Measurements from ENCODE around the gene S100B. TPM values are rescaled to one million over a fixed set of nuclear protein-coding genes. Genes with fewer than 3 reads are reported as not detected.

The S100B gene
- total RNA-seq, 1 donor from 2014 or later: not detected

- no peaks in the 10 kb centered on the region for H3K27me3 Mint-ChIP-seq
- peaks cover 24% of the 10 kb centered on the region for H3K4me1 Mint-ChIP-seq (ENCODE audit: low read depth)
- no peak for DNase-seq (ENCODE audit: low spot score, unreplicated experiment)
- no peak for TF ChIP-seq CTCF (IDR thresholded peaks at IDR 0.05; ENCODE audit: unreplicated experiment)
- no peak overlapping the region for H3K27ac Mint-ChIP-seq
- no peak overlapping the region for H3K4me3 Mint-ChIP-seq (ENCODE audit: low read depth)
- no peaks in the 10 kb centered on the region for H3K9me3 Mint-ChIP-seq (ENCODE audit: low read depth)
- peaks cover 10% of the 10 kb centered on the region for H3K36me3 Mint-ChIP-seq (ENCODE audit: insufficient read depth)
Observed at GRCh38 chr21:46637952-46638746, 33.3 kb upstream of the S100B start.

- Mint-ChIP-seq H3K9me3 (ENCODE audit: low read depth) (no peaks in the 10 kb centered on the region), H3K36me3 (ENCODE audit: insufficient read depth) (peaks cover 8% of the 10 kb centered on the region), H3K4me1 (ENCODE audit: low read depth) (peaks cover 24% of the 10 kb centered on the region), H3K27me3 (no peaks in the 10 kb centered on the region), H3K4me3 (ENCODE audit: low read depth) (peak overlapping the region; percentile 95), H3K27ac (no peak overlapping the region)
- TF ChIP-seq CTCF (IDR thresholded peaks at IDR 0.05; ENCODE audit: unreplicated experiment): no peak
- no peak for DNase-seq (ENCODE audit: low spot score, unreplicated experiment)
Observed at GRCh38 chr21:46636550-46637285, 31.8 kb upstream of the S100B start.

- Mint-ChIP-seq H3K4me3 (ENCODE audit: low read depth) (peak overlapping the region; percentile 95), H3K27ac (peak overlapping the region; percentile 98), H3K36me3 (ENCODE audit: insufficient read depth) (peaks cover 6% of the 10 kb centered on the region), H3K9me3 (ENCODE audit: low read depth) (no peaks in the 10 kb centered on the region), H3K27me3 (peaks cover 3% of the 10 kb centered on the region), H3K4me1 (ENCODE audit: low read depth) (peaks cover 24% of the 10 kb centered on the region)
- DNase-seq (ENCODE audit: low spot score, unreplicated experiment): no peak
- TF ChIP-seq CTCF (IDR thresholded peaks at IDR 0.05; ENCODE audit: unreplicated experiment): no peak
Observed at GRCh38 chr21:46636181-46636512, 31.3 kb upstream of the S100B start.

GRCh38 chr21:46635324-46636180 lies 30.7 kb upstream of the S100B start, which contains the start of gene PRMT2:
TSS of gene PRMT2 (plus strand) at chr21:46635674. CDS start at chr21:46636952, 1,278 bp downstream.
- Mint-ChIP-seq H3K27ac (peak within 1 kb of the TSS; percentile 98), H3K4me3 (ENCODE audit: low read depth) (peak within 1 kb of the TSS; percentile 95), H3K27me3 (peaks cover 4% of the 10 kb centered on the region), H3K4me1 (ENCODE audit: low read depth) (peaks cover 24% of the 10 kb centered on the region), H3K9me3 (ENCODE audit: low read depth) (no peaks in the 10 kb centered on the region), H3K36me3 (ENCODE audit: insufficient read depth) (peaks cover 2% of the 10 kb centered on the region)
- peak; percentile 99 for DNase-seq (ENCODE audit: low spot score, unreplicated experiment)
- no peak for TF ChIP-seq CTCF (IDR thresholded peaks at IDR 0.05; ENCODE audit: unreplicated experiment)

GRCh38 chr21:46634966-46635323 lies 30.1 kb upstream of the S100B start:
- Mint-ChIP-seq H3K4me1 (ENCODE audit: low read depth) (peaks cover 24% of the 10 kb centered on the region), H3K36me3 (ENCODE audit: insufficient read depth) (peaks cover 1% of the 10 kb centered on the region), H3K27me3 (peaks cover 4% of the 10 kb centered on the region), H3K9me3 (ENCODE audit: low read depth) (no peaks in the 10 kb centered on the region), H3K4me3 (ENCODE audit: low read depth) (peak overlapping the region; percentile 95), H3K27ac (peak overlapping the region; percentile 98)
- DNase-seq (ENCODE audit: low spot score, unreplicated experiment): no peak
- peak; percentile 21 for TF ChIP-seq CTCF (IDR thresholded peaks at IDR 0.05; ENCODE audit: unreplicated experiment)
